GM21381 (cell line): ENCODE data around the gene MYO18B.

Source experiments
- ATAC-seq: cut with Tn5 transposase; IDR thresholded peaks from one replicate; pipeline ENCODE4 v1.9.1; 2021; ENCODE audit warnings: mild to moderate bottlenecking, moderate library complexity; ENCODE audit not compliant: unreplicated experiment

The MYO18B gene

DNA sequence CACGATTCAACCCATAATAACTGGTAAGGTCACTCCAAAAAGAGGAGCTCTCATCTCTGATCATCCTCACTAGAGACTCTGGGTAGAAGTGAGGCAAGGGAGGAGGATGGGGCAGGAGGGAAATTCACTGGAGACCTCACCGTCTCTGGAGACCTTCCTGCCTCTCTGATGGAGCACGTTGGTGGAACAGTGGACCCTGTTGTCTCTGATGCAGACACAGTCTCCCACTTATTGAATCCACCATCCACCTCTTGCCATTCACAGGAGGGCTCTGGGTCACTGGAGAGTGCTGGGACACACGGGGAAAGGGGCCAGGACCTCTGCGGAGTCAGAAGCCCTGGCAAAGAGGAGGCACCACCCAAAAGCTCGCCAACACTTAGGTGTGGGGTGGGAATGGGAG lies 289.7 kb downstream of the MYO18B start:
- no peak for ATAC-seq

DNA sequence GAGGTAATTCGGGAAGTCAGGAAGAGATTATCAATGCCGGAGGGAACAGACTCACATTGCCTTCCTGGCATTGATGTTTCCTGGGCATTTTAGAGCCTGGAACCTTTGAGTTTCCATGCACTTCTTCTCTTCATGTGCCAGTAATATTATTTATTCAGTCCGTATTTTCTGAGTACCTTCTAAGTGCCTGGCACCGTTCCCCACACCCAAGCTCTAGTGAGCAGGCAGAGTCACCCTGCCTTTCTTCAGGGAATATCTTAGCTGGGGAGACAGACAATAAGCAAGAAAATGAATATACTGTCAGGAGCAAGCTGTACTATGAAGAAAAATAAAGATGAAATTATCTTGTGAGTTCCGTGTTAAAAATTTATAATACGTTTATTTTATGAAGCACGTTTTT lies 291.1 kb downstream of the MYO18B start:
- no peak for ATAC-seq

DNA sequence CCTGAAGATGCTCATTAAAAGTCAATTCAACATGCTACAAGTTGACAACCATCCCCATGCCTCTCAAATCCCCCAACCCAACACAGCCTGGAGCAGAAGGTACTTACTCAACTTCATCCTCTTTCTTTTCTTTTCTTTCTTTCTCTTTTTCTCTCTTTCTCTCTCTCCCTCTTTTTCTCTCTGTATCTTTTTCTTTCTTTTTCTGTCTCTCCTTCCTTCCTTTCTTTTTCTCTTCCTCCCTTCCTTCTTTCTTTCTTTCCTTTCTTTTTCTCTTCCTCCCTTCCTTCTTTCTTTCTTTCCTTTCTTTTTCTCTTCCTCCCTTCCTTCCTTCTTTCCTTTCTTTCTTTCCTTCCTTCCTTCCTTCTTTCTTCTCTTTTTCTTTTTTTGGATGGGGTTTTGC lies 291.6 kb downstream of the MYO18B start:
- no peak for ATAC-seq

DNA sequence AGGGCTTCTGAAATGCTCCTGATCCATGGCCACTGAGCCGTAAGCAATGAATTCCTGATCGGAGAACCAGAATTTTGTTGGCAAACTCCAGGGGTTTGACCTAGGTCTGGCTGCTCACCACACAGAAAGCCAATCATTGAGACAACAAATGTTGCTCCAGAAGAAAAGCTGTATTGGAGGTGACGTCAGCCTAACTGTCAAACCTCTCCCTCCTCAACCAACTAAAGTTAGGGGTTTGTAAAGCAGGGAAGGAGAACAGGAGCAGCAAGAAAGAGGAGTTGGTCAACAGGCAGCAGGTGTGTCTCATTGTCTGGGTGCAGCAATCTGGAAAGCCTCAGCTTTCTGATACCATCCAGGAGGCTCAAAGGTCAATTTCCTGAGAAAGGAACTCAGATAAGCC lies 293.5 kb downstream of the MYO18B start:
- no peak for ATAC-seq

DNA sequence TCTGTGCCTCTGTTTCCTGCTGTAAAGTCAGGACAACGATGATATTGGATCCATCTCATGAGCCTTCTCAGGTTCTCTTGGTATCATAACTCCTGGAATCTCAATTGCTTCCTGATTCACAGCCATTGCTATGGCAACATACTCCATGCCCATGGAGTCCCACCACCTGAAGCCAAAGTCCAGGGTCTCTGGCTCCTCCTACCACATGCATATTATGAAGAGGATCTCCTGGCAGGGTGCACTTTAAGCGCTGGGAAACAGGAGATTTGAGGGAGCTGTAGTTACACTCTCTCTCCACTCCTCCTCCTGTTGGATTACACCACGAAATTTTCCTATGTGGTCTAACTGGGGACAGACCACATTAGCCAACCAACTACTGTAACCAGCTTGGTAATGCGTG lies 296.4 kb downstream of the MYO18B start:
- ATAC-seq = no peak

DNA sequence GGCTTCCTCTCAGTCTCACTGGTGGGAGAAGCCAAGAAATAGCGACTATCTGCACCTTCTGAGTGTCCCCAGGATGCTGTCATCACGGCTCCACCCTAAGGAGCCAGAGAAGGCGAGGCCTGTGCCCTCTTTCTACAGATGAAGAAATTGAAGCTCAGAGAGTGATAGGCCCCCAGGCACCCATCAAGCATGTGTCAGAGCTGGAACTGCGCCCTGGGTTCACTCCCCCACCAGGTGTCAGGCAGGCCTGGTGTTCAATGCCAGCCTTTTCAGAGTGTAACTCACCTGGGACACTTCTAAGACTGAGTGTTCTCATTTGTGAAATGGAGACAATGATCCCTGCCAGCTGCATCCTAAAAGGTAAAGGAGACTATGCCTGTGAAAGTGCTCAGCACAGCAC lies 299.9 kb downstream of the MYO18B start:
- ATAC-seq = no peak

DNA sequence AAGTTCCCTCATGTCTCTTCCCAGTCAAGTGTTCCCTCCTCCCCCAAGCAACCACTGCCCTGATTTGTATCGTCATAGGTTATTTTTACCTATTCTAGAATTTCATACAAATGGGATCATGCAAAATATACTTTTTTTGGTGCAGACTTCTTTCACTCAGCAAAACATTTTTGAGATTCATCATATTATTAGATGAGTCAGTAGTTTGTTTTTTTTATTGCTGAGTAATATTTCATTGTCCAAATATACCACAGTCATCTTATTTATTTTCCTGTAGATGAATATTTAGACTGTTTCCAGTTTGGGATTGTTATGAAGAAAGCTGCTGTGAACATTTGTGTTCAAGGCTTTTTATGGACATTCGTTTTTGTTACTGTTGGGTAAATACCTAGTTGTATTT lies 301.0 kb downstream of the MYO18B start:
- no peak for ATAC-seq

DNA sequence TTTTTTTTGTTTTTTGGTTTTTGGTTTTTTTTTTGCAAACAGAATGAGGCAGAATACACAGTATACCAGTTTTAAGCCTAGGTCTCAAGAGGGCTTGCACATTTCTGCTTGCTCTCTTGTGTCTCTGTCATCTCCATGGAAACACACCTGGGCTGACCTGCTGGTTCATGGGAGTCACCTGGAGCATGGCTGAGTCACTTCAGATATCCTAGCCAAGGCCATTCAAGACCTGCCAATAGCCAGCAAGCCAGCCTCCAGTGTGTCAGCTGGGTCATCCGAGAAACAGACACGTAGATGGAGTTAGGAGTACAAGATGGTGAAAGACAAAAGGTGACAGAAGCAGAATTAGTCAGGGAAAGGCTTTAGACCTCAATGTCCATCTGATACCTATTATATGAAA lies 303.1 kb downstream of the MYO18B start:
- no peak for ATAC-seq

DNA sequence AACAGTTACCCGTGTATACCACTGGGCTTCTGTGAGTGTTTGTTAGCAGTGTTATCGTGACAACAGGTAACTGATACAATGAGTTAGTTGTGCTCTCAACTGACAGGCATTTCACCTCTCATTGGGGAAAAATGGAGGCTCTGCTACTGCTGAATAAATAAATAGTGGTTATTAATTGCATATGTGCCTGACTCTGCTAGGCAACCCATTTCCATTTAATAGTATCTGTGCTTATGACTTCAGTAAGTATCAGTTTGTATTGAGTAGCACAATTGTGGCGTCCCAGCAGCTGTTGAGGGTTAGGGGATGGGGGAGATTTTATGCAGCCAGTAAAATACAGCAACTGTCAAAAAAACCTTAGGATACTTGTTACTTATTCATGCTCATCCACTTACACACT lies 303.9 kb downstream of the MYO18B start:
- ATAC-seq = no peak

DNA sequence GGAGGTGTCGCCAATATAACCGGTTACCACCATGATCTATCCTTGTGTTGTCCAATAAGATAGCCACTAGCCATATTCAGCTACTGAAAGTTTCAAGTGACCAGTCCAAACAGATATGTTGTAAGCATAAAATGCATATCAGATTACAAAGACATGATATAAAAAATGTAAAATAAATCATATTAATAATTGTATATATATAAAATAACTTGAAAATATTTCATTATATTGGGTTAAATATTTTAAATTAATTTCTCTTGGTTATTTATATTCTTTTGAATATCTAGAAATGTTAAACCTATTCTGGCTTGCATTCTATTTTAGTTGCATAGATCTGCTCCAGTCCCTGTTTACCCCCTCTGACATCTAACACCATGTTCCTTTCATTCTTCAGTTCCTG lies 305.5 kb downstream of the MYO18B start:
- no peak for ATAC-seq

DNA sequence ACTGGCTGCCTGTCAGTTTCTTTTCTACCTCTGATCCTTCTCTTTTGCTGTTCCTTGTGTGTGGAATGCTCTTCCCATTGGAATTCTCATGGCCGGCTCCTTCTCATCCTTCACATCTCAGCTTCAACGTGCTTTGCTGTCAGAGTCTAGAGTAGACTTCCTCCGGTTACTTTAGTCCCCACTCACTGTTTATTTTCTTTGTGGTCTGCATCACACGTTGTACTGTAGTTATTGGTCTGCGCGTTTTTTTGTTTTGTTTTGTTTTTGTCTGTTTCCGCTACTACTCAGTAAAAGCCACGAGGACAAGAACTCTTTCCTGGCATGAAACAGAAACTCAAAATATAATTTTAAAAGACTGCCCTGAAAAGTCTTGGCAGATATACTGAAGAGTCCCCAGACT lies 305.9 kb downstream of the MYO18B start:
- no peak for ATAC-seq

DNA sequence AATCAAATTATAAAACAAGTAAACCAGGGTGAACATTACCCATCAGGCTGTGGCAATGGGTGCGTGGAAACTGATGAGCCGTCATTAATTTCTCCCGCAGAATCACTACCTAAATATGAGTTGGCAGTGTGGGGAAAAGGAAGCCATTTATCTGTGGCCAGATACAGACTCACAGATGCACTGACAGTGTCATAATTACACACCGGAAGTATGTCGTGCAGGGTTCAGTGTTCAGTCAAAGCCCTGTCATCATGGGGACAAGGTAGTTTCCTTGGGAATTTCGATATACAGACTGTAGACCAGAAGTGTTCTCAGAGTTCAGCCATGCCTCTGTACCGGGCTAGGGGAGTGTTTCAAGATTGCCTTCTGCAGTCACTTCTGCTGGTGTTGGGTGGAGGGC lies 308.1 kb downstream of the MYO18B start:
- ATAC-seq = no peak

DNA sequence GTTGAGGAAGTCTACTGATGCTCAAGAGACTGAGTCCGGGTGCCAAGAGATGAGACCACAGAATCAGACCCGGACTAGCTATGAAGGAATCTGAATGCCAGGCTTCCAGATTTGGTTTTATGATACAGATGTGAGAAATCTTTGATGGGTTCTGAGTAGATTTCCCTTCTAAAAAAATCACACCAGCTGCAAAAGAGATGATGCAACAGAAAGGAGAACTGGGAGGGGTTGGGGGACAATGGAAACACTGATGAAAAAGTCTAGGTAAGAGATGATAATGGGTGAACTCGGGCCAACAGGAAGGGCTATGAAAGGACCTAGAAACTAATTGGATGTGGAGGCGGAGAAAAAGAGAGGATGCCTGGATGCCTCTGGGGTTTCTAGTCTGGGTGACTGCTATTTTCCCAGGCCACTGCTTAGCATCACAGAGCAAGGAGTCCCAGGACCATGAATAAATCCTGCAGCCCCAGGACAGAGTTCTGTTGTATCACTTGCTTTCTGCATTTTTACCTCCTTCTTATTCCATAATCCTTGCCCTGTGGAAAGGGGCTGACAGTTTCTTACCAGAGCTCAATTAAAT lies 311.8 kb downstream of the MYO18B start:
- no peak for ATAC-seq

DNA sequence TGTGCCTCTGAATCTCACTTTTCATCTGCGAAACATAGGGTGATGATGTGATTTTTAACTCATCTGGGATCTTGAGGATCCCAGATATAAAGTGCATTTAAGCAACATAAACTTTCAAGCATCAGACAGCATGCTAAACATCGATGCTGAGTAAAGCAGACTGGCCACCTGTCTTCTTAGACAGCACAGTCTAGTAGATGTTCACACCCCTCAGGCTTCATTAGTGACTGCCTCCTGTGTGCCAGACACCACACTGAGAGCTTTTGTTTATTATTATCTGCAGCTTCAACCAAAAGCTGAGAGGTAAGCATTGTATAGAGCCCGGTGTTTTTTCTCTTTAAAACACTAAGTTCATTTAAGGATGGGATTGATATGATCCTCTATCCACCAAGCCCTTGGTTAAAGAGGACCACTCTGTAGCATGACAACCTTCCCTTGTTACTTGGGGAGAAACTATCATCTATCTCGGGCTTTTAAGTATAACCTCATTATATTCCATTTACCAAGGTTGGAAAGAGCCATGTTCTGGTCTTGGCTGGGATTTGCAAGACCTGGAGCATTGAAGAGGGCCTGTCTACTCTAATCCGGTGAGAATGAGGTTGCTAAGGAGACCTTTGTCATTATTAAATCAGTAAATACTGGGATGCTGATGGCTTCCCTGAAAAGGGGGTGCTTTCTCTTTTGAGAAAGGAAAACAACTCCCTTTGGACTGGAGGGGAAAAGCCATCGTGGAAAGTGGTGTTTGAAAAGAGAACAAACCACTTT lies 313.0 kb downstream of the MYO18B start:
- no peak for ATAC-seq

DNA sequence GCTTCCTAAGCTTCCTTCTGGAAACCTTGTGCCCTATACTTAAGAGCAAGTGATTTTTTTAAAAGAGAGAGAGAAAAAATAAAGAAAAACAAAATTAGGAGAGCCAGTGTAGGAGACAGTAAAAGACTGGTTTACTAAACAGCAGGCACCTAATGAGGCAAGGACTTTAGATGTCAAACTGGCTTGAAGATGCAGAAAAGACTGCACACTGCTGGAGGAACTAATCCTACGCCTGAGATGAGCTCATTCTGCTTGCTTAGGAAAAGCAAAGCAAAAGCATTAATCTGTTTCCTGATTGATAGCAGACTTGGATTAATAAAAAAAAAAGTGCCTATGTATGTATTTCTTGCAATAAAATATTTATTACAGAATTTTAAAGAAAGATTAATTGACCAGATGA lies 313.7 kb downstream of the MYO18B start:
- ATAC-seq = no peak

DNA sequence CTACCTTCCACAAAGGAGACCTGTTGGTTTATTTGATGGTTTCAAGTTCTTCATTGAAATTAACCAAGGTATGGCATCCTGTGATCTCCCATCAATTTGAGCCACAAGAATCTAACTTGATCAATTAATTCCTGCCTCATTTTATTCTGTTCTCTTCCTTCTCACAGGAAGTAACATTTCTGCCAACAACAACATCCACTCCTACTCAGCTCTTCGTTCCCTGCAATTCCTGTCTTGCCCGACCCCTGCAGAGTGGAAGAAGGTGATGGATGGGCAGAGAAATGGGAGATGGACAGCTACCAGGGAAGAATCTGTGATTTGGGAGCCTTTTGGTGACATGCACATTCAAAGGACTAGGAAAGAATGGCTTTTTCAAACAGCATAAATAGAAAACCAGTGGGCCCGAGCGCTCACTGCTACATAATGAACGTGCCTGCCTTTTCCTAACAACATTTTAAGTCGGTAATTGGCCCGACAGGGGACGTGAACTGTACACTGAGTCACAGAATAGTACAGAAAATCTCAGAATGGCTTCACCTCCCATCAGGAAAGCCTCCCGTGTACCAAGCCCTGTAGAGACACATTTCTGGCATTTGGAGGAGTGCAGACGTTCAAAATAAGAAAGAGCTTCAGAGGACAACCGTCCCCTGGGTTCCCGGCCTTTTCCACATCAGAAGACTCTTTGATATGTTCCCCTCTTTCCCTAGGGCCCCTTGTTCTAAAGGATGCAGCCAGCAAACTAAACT lies 314.6 kb downstream of the MYO18B start:
- no peak for ATAC-seq

DNA sequence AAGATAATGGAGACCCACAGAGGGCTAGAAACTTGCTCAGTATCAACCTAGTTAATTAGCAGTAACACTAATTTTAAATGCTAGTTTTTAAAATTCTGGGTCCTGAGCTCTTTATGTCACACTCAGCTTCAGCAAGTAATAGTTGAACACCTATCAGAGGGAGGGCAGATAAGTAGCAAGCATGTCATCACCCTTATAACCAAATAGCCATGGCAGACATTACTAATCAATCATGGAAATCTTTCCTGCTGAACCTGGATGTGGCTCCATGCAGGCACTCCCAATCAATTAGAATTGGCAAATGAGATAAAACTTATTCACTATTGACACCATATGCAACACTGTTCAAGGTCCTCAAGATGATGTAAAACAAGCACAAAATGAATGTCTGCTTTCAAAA lies 315.7 kb downstream of the MYO18B start:
- ATAC-seq = no peak

DNA sequence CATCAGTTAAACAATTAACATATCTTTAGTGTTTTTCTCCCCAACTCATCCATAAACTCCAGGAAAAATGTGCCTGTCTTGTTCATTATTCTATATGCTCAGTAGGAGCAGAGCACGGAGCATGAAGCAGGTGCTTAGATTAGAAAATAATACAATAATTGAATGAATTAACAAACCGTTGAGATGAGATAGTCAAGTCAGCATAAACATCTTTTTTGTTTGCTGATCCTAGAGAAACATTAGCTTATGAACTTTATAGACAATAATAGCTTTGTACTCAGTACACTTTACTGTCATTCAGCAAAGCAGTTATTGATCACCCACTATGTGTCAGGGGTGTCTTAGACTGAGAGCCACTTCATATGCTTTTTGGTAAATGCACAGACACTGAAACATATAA lies 322.1 kb downstream of the MYO18B start:
- no peak for ATAC-seq

DNA sequence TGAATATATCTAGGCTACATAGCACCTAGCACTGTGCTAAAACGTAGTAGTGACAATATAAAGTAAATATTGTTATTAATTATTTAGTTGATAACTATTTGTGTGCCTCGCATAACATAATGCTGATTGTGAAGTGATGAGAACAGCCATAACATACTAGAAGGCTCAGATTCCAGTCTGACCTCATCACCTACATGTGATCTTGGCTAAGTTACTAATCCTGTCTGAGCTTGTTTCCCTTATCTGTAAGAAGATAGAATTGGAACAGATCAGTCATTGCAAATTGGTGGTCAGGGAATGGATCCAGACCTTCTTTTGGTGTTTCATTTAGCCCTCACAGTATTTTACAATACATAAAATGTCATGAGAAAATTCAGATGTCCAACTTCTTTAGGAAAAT lies 323.9 kb downstream of the MYO18B start:
- ATAC-seq = no peak

DNA sequence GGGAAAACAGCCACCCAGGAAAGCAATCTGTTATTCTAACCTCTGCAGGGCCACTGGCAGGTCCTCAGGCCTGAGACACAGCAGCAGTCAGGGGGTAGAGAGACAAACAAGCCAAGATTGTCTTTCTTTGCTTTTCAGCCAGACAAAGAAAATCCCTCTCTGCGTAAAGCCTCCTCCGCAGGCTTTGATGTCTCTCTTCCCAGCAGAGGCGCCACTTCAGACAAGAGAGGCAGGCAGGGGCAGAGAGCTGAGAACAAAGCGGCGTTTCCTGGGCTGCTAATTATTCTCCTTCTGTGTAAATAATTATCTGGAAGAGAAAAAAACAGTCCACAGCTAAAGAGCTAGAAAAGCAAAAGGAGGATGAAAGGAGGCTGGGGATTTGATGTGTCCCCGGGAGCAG lies 324.5 kb downstream of the MYO18B start:
- no peak for ATAC-seq

DNA sequence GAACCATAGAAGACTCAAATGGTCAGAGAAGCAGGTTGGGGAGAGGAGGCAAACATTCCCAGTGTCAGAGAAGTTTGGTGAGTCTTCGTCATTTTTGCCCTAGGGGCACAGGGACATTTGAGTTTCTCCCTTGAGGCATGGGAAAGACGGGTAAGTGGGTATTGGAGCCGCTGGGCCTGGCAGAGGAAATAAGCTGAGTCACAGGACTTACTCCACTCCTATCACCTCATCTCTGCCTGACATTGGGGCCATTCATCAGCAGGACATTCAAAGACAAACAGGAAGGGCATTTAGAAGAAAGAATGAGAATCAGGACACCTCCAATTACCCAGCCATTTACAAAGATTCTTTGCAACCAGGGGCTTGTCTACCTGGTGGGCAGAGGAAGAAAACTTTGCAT lies 326.6 kb downstream of the MYO18B start:
- no peak for ATAC-seq

DNA sequence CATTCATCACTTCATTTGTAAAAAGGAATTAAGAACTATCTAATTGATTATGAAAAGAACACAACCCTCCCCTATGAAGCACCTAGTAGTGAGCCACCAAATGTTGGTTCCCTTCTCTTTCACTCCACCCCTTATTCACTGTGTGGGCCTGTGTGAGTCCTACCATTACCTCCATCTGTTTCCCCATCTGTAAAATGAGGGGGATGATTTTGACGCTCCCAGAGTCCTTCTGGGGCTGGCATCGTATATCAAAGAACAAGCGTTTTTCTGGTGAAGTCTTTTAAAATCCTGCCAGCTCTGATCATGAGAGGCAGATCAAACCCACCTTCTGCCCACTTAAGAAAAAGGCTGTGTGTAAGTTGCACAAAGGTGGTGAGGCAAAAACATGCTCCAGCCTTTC lies 330.6 kb downstream of the MYO18B start:
- no peak for ATAC-seq
